NCI-H187 (cell line): ENCODE results near the gene WDR38.
"Not testable (repeated sequence)": the region's sequence is repeated elsewhere in the genome, so short reads cannot be mapped to it uniquely, and the experiment has no call there.

Source experiments
- DNase-seq, 2 experiments: peaks; one replicate each; lab custom pipeline; 2025; lab: John Stamatoyannopoulos, UW

The WDR38 gene

GRCh38 chr9:124834591-124834990 lies 18.7 kb upstream of the WDR38 start:
- DNase-seq = no peak

DNA sequence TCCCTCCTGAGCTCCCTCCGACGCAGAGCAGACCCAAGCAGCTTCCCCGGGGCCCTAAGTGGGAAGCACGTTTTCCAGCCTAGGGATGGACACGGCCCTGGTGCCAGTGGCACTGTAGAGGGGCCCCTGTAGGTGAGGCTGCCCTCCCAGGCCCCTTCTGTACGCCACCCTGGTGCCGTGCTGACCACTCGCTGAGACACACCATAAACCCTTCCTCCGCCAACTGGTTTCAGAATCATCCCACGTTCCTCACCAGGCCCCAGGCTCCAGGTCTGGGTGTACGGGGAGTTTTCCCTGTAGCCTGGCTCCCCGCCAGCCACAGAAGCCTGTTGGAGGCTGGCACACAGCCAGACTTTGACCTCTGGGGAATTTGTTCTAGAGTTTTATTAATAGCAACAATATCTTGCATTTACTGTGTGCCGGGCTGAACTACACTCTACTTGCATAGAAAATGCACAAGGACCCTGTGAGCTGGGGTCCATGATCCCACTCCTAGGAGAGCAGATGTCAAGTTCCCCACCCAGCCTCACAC lies 18.2 kb upstream of the WDR38 start:
- peak; percentile 30 to 43 for DNase-seq

GRCh38 chr9:124838132-124838531 lies 15.1 kb upstream of the WDR38 start:
- DNase-seq = not testable (repeated sequence)

DNA sequence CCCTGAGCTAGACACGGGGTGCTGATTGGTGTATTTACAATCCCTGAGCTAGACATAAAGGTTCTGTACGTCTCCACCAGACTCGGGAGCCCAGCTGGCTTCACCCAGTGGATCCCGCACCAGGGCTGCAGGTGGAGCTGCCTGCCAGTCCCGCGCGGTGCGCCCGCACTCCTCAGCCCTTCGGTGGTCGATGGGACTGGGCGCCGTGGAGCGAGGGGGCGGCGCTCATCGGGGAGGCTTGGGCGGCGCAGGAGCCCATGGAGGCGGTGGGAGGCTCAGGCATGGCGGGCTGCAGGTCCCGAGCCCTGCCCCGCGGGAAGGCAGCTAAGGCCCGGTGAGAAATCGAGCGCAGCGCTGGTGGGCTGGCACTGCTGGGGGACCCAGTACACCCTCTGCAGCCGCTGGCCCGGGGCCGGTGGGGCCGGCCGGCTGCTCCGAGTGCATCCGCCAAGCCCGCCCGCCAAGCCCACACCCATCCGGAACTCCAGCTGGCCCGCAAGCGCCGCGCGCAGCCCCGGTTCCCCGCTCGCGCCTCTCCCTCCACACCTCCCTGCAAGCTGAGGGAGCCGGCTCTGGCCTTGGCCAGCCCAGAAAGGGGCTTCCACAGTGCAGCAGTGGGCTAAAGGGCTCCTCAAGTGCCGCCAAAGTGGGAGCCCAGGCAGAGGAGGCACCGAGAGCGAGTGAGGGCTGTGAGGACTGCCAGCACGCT lies 14.5 kb upstream of the WDR38 start:
- not testable (repeated sequence) for DNase-seq

DNA sequence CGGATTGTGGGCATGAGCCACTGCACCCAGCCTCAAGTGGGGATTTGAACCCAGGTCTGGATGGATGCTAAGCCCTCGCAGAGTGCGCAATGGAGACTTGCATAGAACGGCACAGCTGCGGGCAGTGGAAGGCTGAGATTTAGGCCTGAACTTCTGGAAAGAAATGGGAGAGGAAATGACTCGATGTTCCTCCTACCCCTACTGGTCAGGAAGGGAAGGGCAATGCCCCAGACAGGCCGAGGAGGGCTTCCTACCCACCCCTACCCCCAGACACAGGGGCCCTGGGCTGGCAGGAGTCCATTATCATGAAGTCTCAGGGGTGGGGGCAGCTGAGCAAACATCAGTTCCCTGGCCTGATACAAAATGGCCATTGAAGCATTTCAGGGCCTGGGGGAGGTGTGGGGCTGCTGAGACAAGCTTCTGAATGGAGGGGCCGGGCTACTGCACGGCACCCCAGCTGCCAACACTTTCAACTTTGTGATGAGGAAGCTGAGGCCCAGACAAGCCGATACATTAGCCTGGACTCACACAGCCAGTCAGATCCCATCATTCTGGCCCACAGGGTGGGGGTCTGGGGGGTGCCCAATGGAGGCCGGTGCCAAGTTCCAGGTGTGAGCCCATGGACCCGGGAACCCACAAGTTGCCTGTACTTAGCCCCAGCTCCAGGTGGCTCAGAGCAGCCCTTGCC lies 13.5 kb upstream of the WDR38 start:
- no peak for DNase-seq

GRCh38 chr9:124840300-124840833 lies 12.9 kb upstream of the WDR38 start:
- no peak for DNase-seq

- DNase-seq = no peak
Observed at GRCh38 chr9:124841075-124841821, 12.0 kb upstream of the WDR38 start.

DNA sequence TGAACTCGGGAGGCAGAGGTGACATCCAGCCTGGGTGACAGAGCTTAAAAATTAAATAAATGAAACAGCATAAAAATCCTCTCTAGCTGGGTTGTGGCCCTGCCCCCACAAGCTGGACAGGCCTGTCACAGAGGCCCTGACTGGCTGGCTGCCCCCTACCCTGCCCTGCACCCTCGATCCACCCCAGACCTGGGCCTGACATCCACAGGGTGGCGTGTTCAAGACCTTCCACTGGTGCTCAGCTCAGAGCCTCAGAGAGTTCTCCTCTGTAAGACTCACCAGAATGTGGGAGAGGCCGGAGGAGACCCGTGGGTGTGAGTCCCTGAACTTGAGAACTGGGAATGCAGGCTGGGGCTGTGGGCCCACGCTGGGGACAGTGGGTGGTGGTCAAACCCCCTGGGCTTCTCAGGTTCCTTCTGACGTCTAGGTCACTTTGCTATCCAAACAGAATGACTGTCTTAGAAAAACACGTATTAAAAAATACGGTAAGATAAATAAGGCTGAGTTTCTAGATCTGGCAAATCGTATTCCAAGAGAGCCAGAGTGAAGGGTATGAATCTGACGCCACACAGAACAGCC lies 9.7 kb upstream of the WDR38 start:
- DNase-seq = no peak

DNA sequence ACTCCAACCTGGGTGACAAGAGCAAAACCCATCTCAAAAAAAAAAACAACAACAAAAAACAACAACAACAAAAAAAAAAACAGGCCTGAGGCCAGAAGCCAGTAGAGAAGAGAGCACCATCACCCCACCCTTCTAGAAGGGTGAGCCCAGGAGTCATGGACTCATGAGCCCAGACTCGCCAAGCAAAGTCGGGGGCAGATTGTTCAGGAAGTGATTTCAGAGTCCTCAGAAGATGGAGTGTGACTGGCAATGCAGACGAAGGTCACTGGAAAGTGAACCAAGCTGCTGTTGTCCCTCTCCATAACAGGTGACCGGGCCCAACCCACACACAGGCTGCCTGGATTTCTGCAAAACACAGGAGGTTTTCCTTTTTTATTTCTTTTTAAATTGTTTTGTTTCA lies 9.0 kb upstream of the WDR38 start:
- DNase-seq = no peak

- DNase-seq = not testable (repeated sequence)
Observed at GRCh38 chr9:124846467-124846866, 6.8 kb upstream of the WDR38 start.

- DNase-seq = no peak
Observed at GRCh38 chr9:124846969-124847368, 6.3 kb upstream of the WDR38 start.

GRCh38 chr9:124849801-124850200 lies 3.5 kb upstream of the WDR38 start:
- DNase-seq = no peak

GRCh38 chr9:124852121-124852828 lies 985 bp upstream of the WDR38 start:
- DNase-seq = no peak

DNA sequence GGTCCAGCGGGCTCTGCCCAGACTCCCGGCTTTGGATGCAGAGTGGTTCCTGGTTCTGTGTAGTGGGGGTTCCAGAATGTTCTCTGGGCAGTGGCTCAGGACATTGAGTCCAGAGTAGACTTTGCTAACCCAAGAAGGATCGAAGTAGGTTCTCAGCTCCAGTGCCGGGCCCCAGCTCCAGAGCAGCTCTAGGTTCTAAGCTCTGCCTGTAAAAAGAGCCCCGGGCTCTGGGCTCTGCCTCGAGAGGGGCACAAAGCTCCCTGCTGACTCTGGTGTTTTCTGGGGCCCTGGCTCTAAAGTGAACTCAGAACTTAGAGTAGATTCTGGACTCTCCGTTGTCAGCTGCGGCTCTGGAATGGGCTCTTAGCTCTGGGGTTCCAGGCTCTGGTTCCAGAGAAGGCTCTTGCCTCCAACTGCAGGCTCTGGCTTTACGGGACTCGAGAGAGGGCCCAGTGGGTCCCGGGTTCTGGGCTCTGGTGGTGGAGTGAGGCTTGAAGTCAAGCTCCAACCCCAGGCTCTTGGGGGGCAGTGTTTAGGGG lies 414 bp downstream of the WDR38 start:
- DNase-seq = no peak

GRCh38 chr9:124854161-124854560 lies 901 bp downstream of the WDR38 start:
- DNase-seq = no peak

DNA sequence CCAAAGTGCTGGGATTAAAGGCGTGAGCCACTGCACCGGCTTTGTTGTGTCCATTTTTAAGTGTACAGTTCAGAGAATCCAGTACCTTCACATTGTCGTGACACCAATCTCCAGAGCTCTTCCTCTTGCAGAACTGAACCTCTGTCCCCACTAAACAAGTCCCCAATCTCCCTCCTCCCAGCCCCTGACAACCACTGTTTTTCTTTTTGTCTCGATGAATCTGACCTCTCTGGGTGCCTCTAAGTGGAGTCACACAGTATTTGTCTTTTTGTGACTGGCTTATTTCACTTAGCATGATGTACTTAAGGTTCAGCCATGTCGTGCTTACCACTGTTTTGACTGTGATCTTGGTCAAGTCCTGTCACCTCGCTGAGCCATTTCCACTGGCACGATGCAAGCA lies 1.6 kb downstream of the WDR38 start:
- DNase-seq = no peak

DNA sequence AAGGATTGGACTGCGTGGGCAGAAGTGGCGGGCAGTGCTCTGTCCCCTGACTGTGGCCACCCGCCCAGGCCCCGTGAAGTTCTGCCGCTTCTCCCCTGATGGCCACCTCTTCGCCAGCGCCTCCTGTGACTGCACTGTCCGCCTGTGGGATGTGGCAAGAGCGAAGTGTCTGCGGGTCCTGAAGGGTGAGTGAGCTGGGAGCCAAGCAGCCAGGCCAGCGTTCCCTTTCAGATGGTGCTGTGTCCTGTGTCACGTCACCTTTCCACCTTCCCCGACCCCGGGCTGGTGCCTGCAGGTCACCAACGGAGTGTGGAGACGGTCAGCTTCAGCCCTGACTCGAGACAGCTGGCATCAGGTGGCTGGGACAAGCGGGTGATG lies 2.3 kb downstream of the WDR38 start:
- no peak for DNase-seq

DNA sequence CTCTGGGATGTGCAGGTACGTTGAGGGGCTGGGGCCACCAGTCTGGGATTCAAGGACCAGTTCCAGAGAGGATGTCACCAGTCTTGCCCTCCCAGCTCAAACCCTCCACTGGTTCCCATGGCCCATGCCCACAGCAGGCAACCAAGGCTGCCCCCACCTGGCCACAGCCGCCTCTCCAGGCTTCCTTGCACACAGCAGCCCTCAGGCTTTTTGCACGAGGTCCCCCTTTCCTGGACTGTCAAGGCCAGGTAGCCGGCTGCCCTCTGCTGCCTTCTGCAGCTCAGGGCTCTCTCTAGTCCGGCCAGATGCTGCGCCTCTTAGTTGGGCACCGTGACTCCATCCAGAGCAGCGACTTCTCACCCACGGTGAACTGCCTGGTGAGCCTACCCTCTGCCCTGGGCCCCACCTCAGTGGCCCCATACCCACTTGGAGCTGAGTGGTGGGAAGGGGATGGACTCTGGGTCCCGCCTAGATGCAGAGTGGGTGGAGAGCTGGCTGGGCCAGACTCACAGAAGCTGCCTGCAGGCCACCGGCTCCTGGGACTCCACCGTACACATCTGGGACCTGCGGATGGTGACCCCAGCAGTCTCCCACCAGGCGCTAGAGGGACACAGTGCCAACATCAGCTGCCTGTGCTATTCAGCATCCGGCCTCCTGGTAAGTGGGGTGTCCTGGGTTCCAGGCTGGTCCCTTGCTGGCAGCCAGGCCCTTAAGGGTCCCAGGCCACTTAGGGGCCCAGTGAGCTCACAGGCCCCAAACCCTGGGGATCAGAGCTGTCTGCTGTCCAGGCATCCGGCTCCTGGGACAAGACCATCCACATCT lies 2.9 kb downstream of the WDR38 start:
- DNase-seq = no peak

- no peak for DNase-seq
Observed at GRCh38 chr9:124857533-124858162, 4.4 kb downstream of the WDR38 start.
